ENCODE results near the gene RRP1B.

GRCh38 chr21:43643193-43643592, 16.2 kb upstream of the RRP1B start:
- TF ChIP-seq MAX (IDR thresholded peaks at IDR 0.05) (no peak), TCF12 (IDR thresholded peaks at IDR 0.05; ENCODE audit: low read depth) (no peak), RAD21 (IDR thresholded peaks at IDR 0.05; ENCODE audit: low read depth) (no peak), FOXM1 (IDR thresholded peaks at IDR 0.05; ENCODE audit: borderline replicate concordance, low read depth) (no peak), NFIC (IDR thresholded peaks at IDR 0.05) (no peak), TEAD4 (IDR thresholded peaks at IDR 0.05) (no peak), CREB1 (IDR thresholded peaks at IDR 0.05; ENCODE audit: low read depth) (no peak), YY1 (IDR thresholded peaks at IDR 0.05; ENCODE audit: low read depth) (no peak), EGR1 (IDR thresholded peaks at IDR 0.05) (no peak), EP300 (IDR thresholded peaks at IDR 0.05; ENCODE audit: borderline replicate concordance) (no peak), TAF1 (IDR thresholded peaks at IDR 0.05; ENCODE audit: low read depth) (no peak)
- TF ChIP-seq, protein P1, sequence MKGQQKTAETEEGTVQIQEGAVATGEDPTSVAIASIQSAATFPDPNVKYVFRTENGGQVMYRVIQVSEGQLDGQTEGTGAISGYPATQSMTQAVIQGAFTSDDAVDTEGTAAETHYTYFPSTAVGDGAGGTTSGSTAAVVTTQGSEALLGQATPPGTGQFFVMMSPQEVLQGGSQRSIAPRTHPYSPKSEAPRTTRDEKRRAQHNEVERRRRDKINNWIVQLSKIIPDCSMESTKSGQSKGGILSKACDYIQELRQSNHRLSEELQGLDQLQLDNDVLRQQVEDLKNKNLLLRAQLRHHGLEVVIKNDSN (IDR thresholded peaks at IDR 0.05) = no peak
- TF ChIP-seq, protein P2, sequence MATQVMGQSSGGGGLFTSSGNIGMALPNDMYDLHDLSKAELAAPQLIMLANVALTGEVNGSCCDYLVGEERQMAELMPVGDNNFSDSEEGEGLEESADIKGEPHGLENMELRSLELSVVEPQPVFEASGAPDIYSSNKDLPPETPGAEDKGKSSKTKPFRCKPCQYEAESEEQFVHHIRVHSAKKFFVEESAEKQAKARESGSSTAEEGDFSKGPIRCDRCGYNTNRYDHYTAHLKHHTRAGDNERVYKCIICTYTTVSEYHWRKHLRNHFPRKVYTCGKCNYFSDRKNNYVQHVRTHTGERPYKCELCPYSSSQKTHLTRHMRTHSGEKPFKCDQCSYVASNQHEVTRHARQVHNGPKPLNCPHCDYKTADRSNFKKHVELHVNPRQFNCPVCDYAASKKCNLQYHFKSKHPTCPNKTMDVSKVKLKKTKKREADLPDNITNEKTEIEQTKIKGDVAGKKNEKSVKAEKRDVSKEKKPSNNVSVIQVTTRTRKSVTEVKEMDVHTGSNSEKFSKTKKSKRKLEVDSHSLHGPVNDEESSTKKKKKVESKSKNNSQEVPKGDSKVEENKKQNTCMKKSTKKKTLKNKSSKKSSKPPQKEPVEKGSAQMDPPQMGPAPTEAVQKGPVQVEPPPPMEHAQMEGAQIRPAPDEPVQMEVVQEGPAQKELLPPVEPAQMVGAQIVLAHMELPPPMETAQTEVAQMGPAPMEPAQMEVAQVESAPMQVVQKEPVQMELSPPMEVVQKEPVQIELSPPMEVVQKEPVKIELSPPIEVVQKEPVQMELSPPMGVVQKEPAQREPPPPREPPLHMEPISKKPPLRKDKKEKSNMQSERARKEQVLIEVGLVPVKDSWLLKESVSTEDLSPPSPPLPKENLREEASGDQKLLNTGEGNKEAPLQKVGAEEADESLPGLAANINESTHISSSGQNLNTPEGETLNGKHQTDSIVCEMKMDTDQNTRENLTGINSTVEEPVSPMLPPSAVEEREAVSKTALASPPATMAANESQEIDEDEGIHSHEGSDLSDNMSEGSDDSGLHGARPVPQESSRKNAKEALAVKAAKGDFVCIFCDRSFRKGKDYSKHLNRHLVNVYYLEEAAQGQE (IDR thresholded peaks at IDR 0.05; ENCODE audit: low read depth) = no peak
